ENCODE data around the gene LTBP2. TPM values are rescaled to one million over a fixed set of nuclear protein-coding genes. Genes with fewer than 3 reads are reported as not detected.

Gene LTBP2
- total and polyA plus RNA-seq, 2 of the 13 experiments (the other 11 are each of a cell fraction or from before 2014, with no cell fraction given): 0.20 to 0.41 TPM

DNA sequence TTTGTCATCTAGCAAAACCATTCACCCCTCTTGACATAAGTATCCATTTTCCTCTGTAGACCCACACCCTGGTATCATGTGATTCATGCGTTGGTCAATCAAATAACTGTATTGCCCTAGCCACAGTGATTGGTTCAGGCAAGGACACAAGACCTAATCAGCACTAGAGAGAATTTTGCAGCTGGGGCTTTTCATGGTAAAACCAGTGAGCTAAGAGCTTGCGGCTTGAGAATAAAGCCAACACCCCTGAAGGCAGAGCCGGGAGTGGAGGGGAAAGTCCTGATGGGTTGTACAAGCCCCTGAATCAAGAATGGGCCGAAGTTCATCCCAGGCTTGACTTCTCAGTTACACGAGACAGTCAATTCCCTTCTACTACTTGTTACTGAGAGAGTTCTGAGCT is 33.2 kb upstream of the LTBP2 start:
- H3K27me3 ChIP-seq (ENCODE audit: control insufficient read depth in 1 of 2, insufficient read depth in 2 of 2, low read length in 2 of 2): no peaks in the 10 kb centered on the region; a peak in 2 of 5 replicates
- FAIRE-seq (no peak), ATAC-seq (no peak), DNase-seq (ENCODE audit: low spot score) (no peak)
- intact Hi-C loops (cut with micrococcal nuclease; ENCODE audit: unreplicated experiment) (no loop called here), in situ Hi-C loops (cut with HindIII; ENCODE audit: extremely low pct_ligation_motif_present, low pct_unique_long_range_greater_than_20kb) (no loop called here)
- CTCF ChIA-PET (ENCODE audit: low intra/inter-chr PET ratio, low total read pairs): no interaction called here
- no peak overlapping the region for H2AFZ ChIP-seq (ENCODE audit: low read length)
- WGBS (ENCODE audit: low lambda C conversion rate): 37% methylated on average over 5 of the region's 5 CpGs
- no peaks in the 10 kb centered on the region for H3K9me3 ChIP-seq (ENCODE audit: low read length)
- H4K20me1 ChIP-seq (ENCODE audit: insufficient read depth, low read length): no peaks in the 10 kb centered on the region
- H3K4me1 ChIP-seq (ENCODE audit: insufficient read depth, low read length): no peaks in the 10 kb centered on the region
- no peaks in the 10 kb centered on the region for H3K36me3 ChIP-seq (replicated peaks in 1 of 2; ENCODE audit: control insufficient read depth in 1 of 2, insufficient read depth in 2 of 2, low read length in 2 of 2)
- no peak overlapping the region for H3K4me2 ChIP-seq (ENCODE audit: low read depth, low read length)
- H3K4me3 ChIP-seq (replicated peaks in 1 of 3; ENCODE audit: insufficient read depth in 1 of 3, low read depth in 2 of 3, low read length in 3 of 3): no peak overlapping the region
- POLR2A ChIA-PET: interaction anchor here (0.7 kb wide), 1 partner anchor 118 kb away, joined by 3 read pairs; the partner anchor contains the start of gene YLPM1
- BruUV-seq (replicated peaks): no TSS peak
- H3K79me2 ChIP-seq (ENCODE audit: insufficient read depth, low read length): no peaks in the 10 kb centered on the region
- no peak overlapping the region for H3K9ac ChIP-seq (ENCODE audit: insufficient read depth, low read depth, low read length)
- no peak overlapping the region for H3K27ac ChIP-seq (ENCODE audit: extremely low read length, insufficient read depth, low read length)
- no peak for TF ChIP-seq GZF1 (CRISPR knock-in tag; IDR thresholded peaks at IDR 0.05)
- TF ChIP-seq, protein P1, sequence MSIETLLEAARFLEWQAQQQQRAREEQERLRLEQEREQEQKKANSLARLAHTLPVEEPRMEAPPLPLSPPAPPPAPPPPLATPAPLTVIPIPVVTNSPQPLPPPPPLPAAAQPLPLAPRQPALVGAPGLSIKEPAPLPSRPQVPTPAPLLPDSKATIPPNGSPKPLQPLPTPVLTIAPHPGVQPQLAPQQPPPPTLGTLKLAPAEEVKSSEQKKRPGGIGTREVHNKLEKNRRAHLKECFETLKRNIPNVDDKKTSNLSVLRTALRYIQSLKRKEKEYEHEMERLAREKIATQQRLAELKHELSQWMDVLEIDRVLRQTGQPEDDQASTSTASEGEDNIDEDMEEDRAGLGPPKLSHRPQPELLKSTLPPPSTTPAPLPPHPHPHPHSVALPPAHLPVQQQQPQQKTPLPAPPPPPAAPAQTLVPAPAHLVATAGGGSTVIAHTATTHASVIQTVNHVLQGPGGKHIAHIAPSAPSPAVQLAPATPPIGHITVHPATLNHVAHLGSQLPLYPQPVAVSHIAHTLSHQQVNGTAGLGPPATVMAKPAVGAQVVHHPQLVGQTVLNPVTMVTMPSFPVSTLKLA (IDR thresholded peaks at IDR 0.05): no peak
- no peak for TF ChIP-seq NFRKB (IDR thresholded peaks at IDR 0.05)
- TF ChIP-seq ZNF513 (CRISPR knock-in tag; conservative IDR thresholded peaks at IDR 0.05): no peak
- TF ChIP-seq, protein P2, sequence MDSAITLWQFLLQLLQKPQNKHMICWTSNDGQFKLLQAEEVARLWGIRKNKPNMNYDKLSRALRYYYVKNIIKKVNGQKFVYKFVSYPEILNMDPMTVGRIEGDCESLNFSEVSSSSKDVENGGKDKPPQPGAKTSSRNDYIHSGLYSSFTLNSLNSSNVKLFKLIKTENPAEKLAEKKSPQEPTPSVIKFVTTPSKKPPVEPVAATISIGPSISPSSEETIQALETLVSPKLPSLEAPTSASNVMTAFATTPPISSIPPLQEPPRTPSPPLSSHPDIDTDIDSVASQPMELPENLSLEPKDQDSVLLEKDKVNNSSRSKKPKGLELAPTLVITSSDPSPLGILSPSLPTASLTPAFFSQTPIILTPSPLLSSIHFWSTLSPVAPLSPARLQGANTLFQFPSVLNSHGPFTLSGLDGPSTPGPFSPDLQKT (CRISPR knock-in tag; IDR thresholded peaks at IDR 0.05; ENCODE audit: borderline replicate concordance): no peak
- TF ChIP-seq SP1 (IDR thresholded peaks at IDR 0.05): no peak
- TF ChIP-seq SP1 (CRISPR knock-in tag; IDR thresholded peaks at IDR 0.05): no peak
- TF ChIP-seq, protein P3, sequence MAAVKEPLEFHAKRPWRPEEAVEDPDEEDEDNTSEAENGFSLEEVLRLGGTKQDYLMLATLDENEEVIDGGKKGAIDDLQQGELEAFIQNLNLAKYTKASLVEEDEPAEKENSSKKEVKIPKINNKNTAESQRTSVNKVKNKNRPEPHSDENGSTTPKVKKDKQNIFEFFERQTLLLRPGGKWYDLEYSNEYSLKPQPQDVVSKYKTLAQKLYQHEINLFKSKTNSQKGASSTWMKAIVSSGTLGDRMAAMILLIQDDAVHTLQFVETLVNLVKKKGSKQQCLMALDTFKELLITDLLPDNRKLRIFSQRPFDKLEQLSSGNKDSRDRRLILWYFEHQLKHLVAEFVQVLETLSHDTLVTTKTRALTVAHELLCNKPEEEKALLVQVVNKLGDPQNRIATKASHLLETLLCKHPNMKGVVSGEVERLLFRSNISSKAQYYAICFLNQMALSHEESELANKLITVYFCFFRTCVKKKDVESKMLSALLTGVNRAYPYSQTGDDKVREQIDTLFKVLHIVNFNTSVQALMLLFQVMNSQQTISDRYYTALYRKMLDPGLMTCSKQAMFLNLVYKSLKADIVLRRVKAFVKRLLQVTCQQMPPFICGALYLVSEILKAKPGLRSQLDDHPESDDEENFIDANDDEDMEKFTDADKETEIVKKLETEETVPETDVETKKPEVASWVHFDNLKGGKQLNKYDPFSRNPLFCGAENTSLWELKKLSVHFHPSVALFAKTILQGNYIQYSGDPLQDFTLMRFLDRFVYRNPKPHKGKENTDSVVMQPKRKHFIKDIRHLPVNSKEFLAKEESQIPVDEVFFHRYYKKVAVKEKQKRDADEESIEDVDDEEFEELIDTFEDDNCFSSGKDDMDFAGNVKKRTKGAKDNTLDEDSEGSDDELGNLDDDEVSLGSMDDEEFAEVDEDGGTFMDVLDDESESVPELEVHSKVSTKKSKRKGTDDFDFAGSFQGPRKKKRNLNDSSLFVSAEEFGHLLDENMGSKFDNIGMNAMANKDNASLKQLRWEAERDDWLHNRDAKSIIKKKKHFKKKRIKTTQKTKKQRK (IDR thresholded peaks at IDR 0.05; ENCODE audit: low read length): no peak
- TF ChIP-seq ZSCAN12 (CRISPR knock-in tag; IDR thresholded peaks at IDR 0.05): no peak
- no peak for TF ChIP-seq EHMT2 (IDR thresholded peaks at IDR 0.05; ENCODE audit: borderline replicate concordance, low read depth, low read length)
- TF ChIP-seq ZNF501 (CRISPR knock-in tag; IDR thresholded peaks at IDR 0.05): no peak
- TF ChIP-seq GPN1 (CRISPR knock-in tag; IDR thresholded peaks at IDR 0.05; ENCODE audit: borderline replicate concordance): no peak
- no peak for TF ChIP-seq SRSF9 (IDR thresholded peaks at IDR 0.05; ENCODE audit: borderline replicate concordance, insufficient read depth, low read depth, low read length, poor library complexity, severe bottlenecking)
- no peak for TF ChIP-seq ATF2 (CRISPR knock-in tag; IDR thresholded peaks at IDR 0.05)
- TF ChIP-seq ZNF891 (CRISPR knock-in tag; IDR thresholded peaks at IDR 0.05): no peak
- TF ChIP-seq, protein P4, sequence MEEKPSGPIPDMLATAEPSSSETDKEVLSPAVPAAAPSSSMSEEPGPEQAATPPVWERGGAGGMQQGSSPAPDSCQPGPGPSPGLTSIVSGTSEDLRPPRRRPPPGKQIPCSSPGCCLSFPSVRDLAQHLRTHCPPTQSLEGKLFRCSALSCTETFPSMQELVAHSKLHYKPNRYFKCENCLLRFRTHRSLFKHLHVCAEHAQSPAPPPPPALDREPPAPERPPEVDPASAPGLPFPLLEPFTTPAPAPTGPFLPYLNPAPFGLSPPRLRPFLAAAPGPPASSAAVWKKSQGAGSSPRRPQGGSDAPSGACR (CRISPR knock-in tag; IDR thresholded peaks at IDR 0.05): no peak

All from HepG2 (cell line).